ENCODE results near the gene UQCRC1.
A peak's percentile ranks its signal among the peaks of the same experiment; 100 is the strongest.

DNA sequence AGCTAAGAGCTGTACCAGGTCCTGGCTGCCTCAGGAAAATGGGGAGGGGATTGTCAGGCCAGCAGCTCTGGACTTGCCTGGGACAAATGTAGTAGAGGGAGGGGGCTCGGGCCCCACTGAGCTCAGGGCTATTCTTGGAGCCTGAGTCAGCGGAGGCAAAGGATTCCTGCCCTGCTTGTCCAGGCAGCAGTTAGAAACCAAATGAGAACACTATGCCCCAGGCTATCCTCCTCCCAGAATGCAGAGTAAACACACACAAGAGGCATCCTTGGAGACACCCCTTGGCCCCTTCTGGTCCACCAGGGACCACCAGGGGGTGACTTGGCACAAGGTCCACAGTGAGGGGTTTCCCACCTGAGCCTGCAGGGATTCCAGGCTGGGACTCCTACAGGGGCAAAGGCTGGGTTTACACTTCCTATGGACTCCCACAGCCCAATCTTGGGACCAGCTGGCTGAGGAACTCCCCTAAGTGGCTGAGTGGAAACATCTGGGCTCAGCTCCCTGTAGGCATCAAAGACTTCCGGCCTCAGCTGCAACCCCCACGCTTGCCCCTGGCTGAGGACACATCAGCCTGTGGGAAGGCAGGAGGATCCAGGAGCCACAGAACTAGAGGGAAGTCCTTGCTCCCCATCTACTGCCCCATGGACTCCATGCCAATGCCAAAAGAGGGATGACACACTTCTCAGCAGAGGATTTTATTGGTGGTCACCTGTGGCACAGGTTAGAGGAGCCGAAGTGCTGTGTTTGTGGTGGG is 10.9 kb downstream of the UQCRC1 start:
- TF ChIP-seq, protein P1, sequence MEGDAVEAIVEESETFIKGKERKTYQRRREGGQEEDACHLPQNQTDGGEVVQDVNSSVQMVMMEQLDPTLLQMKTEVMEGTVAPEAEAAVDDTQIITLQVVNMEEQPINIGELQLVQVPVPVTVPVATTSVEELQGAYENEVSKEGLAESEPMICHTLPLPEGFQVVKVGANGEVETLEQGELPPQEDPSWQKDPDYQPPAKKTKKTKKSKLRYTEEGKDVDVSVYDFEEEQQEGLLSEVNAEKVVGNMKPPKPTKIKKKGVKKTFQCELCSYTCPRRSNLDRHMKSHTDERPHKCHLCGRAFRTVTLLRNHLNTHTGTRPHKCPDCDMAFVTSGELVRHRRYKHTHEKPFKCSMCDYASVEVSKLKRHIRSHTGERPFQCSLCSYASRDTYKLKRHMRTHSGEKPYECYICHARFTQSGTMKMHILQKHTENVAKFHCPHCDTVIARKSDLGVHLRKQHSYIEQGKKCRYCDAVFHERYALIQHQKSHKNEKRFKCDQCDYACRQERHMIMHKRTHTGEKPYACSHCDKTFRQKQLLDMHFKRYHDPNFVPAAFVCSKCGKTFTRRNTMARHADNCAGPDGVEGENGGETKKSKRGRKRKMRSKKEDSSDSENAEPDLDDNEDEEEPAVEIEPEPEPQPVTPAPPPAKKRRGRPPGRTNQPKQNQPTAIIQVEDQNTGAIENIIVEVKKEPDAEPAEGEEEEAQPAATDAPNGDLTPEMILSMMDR (IDR thresholded peaks at IDR 0.05), result no peak
- TF ChIP-seq POLR2AphosphoS5 (IDR thresholded peaks at IDR 0.05; ENCODE audit: low read depth, low read length) (peak; percentile 18; the same call in 1 of the 2 replicates), SIN3A (IDR thresholded peaks at IDR 0.05; ENCODE audit: borderline replicate concordance, insufficient read depth, low read depth, low read length) (no peak)
